ENCODE results near the gene UBA3.

UBA3 gene

GRCh38 chr3:69044608-69045007 lies 35.6 kb downstream of the UBA3 start:
- TF ChIP-seq FOXP2 (optimal IDR thresholded peaks at IDR 0.05; ENCODE audit: borderline replicate concordance, extremely low read depth, extremely low read length, insufficient read depth), result no peak
- TF ChIP-seq TAF1 (IDR thresholded peaks at IDR 0.05; ENCODE audit: borderline replicate concordance, insufficient read depth, low read length), result no peak
- TF ChIP-seq SIN3A (IDR thresholded peaks at IDR 0.05; ENCODE audit: borderline replicate concordance, insufficient read depth, low read length), result no peak
- no peak for TF ChIP-seq POLR2AphosphoS5 (IDR thresholded peaks at IDR 0.05; ENCODE audit: low read depth, low read length)
- TF ChIP-seq, protein P1, sequence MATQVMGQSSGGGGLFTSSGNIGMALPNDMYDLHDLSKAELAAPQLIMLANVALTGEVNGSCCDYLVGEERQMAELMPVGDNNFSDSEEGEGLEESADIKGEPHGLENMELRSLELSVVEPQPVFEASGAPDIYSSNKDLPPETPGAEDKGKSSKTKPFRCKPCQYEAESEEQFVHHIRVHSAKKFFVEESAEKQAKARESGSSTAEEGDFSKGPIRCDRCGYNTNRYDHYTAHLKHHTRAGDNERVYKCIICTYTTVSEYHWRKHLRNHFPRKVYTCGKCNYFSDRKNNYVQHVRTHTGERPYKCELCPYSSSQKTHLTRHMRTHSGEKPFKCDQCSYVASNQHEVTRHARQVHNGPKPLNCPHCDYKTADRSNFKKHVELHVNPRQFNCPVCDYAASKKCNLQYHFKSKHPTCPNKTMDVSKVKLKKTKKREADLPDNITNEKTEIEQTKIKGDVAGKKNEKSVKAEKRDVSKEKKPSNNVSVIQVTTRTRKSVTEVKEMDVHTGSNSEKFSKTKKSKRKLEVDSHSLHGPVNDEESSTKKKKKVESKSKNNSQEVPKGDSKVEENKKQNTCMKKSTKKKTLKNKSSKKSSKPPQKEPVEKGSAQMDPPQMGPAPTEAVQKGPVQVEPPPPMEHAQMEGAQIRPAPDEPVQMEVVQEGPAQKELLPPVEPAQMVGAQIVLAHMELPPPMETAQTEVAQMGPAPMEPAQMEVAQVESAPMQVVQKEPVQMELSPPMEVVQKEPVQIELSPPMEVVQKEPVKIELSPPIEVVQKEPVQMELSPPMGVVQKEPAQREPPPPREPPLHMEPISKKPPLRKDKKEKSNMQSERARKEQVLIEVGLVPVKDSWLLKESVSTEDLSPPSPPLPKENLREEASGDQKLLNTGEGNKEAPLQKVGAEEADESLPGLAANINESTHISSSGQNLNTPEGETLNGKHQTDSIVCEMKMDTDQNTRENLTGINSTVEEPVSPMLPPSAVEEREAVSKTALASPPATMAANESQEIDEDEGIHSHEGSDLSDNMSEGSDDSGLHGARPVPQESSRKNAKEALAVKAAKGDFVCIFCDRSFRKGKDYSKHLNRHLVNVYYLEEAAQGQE (IDR thresholded peaks at IDR 0.05; ENCODE audit: insufficient read depth in 1 of 2, low read depth in 2 of 2, low read length in 2 of 2), result no peak

DNA sequence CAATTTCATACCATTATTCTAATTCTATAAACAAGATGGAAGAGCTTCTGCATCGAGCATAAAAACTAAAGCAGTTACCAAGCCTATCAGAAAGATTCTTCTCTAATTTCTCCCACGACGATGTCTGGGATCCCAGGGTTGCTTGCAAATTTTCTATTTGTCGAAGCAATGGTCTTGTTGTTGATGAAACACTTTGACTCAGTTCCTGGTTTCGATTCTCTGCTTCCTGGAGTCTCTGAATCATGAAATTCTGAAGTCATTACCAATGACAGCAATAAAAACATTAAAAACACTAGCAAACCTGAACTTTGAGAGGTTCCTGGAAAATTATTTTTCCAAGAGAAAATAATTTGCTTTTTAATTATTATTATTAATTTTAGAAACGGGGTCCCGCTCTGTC lies 46.7 kb downstream of the UBA3 start:
- no peak for TF ChIP-seq FOXP2 (optimal IDR thresholded peaks at IDR 0.05; ENCODE audit: borderline replicate concordance, extremely low read depth, extremely low read length, insufficient read depth)
- TF ChIP-seq TAF1 (IDR thresholded peaks at IDR 0.05; ENCODE audit: borderline replicate concordance, insufficient read depth, low read length), result no peak

- TF ChIP-seq, protein P1 (IDR thresholded peaks at IDR 0.05; ENCODE audit: insufficient read depth in 1 of 2, low read depth in 2 of 2, low read length in 2 of 2), result no peak
- no peak for TF ChIP-seq FOXP2 (optimal IDR thresholded peaks at IDR 0.05; ENCODE audit: borderline replicate concordance, extremely low read depth, extremely low read length, insufficient read depth)
- TF ChIP-seq POLR2AphosphoS5 (IDR thresholded peaks at IDR 0.05; ENCODE audit: low read depth, low read length), result no peak
- TF ChIP-seq TAF1 (IDR thresholded peaks at IDR 0.05; ENCODE audit: borderline replicate concordance, insufficient read depth, low read length), result no peak
- TF ChIP-seq SIN3A (IDR thresholded peaks at IDR 0.05; ENCODE audit: borderline replicate concordance, insufficient read depth, low read length), result no peak
These were observed 47.4 kb downstream of the UBA3 start for GRCh38 chr3:69032737-69033136.

DNA sequence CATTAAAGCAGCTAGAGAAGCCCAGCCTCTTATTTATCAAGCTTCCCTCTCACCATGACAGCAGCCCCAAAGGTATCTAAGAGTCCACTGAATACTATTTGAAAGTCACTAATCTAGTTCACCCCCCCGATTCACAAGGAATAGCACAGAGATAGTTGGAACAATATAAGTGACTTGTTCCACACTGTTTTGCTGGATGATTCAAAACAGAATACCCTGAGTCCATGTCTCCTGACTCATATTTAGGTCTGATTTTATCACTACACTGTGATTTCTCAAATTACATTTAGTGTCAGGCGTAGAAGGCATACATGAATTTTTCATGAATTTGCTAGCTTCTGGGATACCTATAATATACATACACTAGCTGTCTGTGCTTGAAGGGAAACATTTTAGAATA lies 48.0 kb downstream of the UBA3 start:
- TF ChIP-seq FOXP2 (optimal IDR thresholded peaks at IDR 0.05; ENCODE audit: borderline replicate concordance, extremely low read depth, extremely low read length, insufficient read depth), result no peak
- no peak for TF ChIP-seq TAF1 (IDR thresholded peaks at IDR 0.05; ENCODE audit: borderline replicate concordance, insufficient read depth, low read length)
- no peak for TF ChIP-seq POLR2AphosphoS5 (IDR thresholded peaks at IDR 0.05; ENCODE audit: low read depth, low read length)
- no peak for TF ChIP-seq SIN3A (IDR thresholded peaks at IDR 0.05; ENCODE audit: borderline replicate concordance, insufficient read depth, low read length)
- TF ChIP-seq, protein P1 (IDR thresholded peaks at IDR 0.05; ENCODE audit: insufficient read depth in 1 of 2, low read depth in 2 of 2, low read length in 2 of 2), result no peak

DNA sequence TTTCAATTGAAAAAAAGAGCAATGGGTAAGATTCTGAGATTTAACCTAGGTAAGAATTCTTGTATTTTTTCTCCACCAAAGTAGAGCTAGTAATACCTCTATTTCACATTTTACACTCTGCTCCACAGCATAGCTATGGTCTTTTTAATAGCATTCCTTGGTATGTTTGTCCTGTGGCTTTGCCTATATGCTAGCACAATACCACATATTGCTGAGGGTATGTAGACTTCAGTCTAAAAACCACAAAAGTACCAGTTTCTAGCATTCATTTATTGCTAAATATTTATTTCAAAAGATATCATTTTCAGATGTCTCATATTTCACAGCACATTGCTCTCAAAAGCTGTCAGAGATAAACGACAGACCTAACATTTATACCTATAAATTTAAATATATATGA lies 48.5 kb downstream of the UBA3 start:
- TF ChIP-seq FOXP2 (optimal IDR thresholded peaks at IDR 0.05; ENCODE audit: borderline replicate concordance, extremely low read depth, extremely low read length, insufficient read depth), result no peak
- TF ChIP-seq, protein P1 (IDR thresholded peaks at IDR 0.05; ENCODE audit: insufficient read depth in 1 of 2, low read depth in 2 of 2, low read length in 2 of 2), result no peak
- TF ChIP-seq SIN3A (IDR thresholded peaks at IDR 0.05; ENCODE audit: borderline replicate concordance, insufficient read depth, low read length), result no peak
- TF ChIP-seq TAF1 (IDR thresholded peaks at IDR 0.05; ENCODE audit: borderline replicate concordance, insufficient read depth, low read length), result no peak
- no peak for TF ChIP-seq POLR2AphosphoS5 (IDR thresholded peaks at IDR 0.05; ENCODE audit: low read depth, low read length)
